ENCODE results near the gene KCNQ1OT1. TPM values are rescaled to one million over a fixed set of nuclear protein-coding genes. Genes with fewer than 3 reads are reported as not detected.

Gene KCNQ1OT1
- total and polyA plus RNA-seq, 2 experiments from 2014 or later, result 2.3 to 8.8 TPM

GRCh38 chr11:2564588-2565425 lies 135.0 kb downstream of the KCNQ1OT1 start:
- peaks cover 6% of the 10 kb centered on the region for H3K4me1 ChIP-seq (ENCODE audit: low read depth)
- H3K9me3 ChIP-seq (ENCODE audit: low read depth), result no peaks in the 10 kb centered on the region
- H3K4me3 ChIP-seq, result no peak overlapping the region
- no peak for TF ChIP-seq CTCF (IDR thresholded peaks at IDR 0.05; ENCODE audit: low read depth, low read length)
- no peaks in the 10 kb centered on the region for H3K36me3 ChIP-seq
- H3K27ac ChIP-seq, result no peak overlapping the region
- DNase-seq (ENCODE audit: low read depth in 1 of 2, low spot score in 1 of 2), result no peak
- H3K27me3 ChIP-seq, result no peaks in the 10 kb centered on the region

GRCh38 chr11:2564008-2564530 lies 135.7 kb downstream of the KCNQ1OT1 start:
- Histone ChIP-seq H3K27ac (no peak overlapping the region), H3K4me3 (no peak overlapping the region), H3K4me1 (ENCODE audit: low read depth) (peaks cover 6% of the 10 kb centered on the region), H3K9me3 (ENCODE audit: low read depth) (no peaks in the 10 kb centered on the region), H3K27me3 (no peaks in the 10 kb centered on the region), H3K36me3 (no peaks in the 10 kb centered on the region)
- TF ChIP-seq CTCF (IDR thresholded peaks at IDR 0.05; ENCODE audit: low read depth, low read length), result no peak
- DNase-seq (ENCODE audit: low read depth in 1 of 2, low spot score in 1 of 2), result no peak

- TF ChIP-seq CTCF (IDR thresholded peaks at IDR 0.05; ENCODE audit: low read depth, low read length), result no peak
- DNase-seq (ENCODE audit: low read depth in 1 of 2, low spot score in 1 of 2), result no peak
- Histone ChIP-seq H3K9me3 (ENCODE audit: low read depth) (no peaks in the 10 kb centered on the region), H3K27ac (no peak overlapping the region), H3K4me3 (no peak overlapping the region), H3K27me3 (no peaks in the 10 kb centered on the region), H3K36me3 (no peaks in the 10 kb centered on the region), H3K4me1 (ENCODE audit: low read depth) (peaks cover 6% of the 10 kb centered on the region)
Measured at GRCh38 chr11:2563213-2564007, 136.4 kb downstream of the KCNQ1OT1 start.

GRCh38 chr11:2562890-2563212 lies 136.9 kb downstream of the KCNQ1OT1 start:
- H3K27ac ChIP-seq, result no peak overlapping the region
- H3K27me3 ChIP-seq, result no peaks in the 10 kb centered on the region

More at GRCh38 chr11:2562890-2563212, 136.9 kb downstream of the KCNQ1OT1 start:
- no peaks in the 10 kb centered on the region for H3K9me3 ChIP-seq (ENCODE audit: low read depth)
- DNase-seq (ENCODE audit: low read depth in 1 of 2, low spot score in 1 of 2), result no peak
- no peaks in the 10 kb centered on the region for H3K36me3 ChIP-seq
- TF ChIP-seq CTCF (IDR thresholded peaks at IDR 0.05; ENCODE audit: low read depth, low read length), result no peak
- H3K4me1 ChIP-seq (ENCODE audit: low read depth), result peaks cover 6% of the 10 kb centered on the region
- H3K4me3 ChIP-seq, result no peak overlapping the region

Measured in cardiac muscle cell (in vitro differentiated cells and primary cell).